ENCODE data around the gene LAMC2.
"Not testable (repeated sequence)": the region's sequence is repeated elsewhere in the genome, so short reads cannot be mapped to it uniquely, and the experiment has no call there.

LAMC2 gene

DNA sequence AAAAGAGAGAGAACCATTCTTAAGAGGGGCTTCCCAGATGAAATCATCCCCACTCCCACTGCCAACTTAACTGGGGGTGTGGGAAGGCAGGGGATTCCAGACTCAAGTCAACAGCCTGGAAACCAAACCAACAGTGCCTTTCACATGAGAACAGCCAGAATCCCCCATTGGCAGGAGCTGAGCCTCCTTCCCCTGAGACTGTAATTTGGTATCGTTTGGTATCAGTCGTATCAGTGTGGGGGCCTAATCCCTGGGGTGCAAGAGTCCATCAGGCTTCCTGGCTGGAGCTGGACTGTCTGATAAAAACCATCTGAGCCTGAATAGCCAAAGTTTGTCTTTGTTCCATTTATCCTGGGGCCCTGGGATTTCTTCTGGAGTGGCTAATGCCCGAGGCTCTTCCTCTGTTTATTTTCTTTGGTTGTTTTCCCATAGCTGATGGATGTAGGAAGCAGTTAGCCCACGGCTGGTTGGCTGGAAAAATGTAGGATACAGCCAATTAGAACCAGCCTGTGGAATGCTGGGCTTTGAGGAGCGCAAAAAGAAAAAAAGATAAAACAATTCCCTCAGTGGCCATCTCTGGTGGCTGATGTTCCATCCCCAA, 84.6 kb downstream of the LAMC2 start:
- DNase-seq, result no peak

DNA sequence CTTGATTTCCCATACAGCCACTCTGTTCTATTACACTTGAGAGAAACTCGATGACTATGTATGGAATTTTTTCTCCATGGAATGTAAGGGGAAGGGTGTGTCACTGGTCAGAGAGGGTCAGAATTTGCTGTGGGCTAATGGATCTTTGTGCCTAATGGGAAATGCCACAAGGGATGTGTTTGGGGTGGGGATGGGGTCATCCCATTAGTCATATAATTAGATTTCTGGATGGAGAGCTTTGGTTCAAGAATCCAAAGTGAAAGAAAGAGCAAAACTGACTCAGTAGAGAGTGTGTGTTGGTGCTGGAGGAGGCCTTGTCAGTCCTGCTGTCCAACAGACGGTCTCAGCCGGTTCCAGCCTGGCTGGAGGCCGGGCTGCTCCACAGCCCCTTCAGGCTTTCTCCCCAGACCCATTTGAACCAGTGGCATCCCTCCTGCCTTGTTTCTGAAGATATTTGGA, 86.4 kb downstream of the LAMC2 start:
- DNase-seq, result no peak

DNA sequence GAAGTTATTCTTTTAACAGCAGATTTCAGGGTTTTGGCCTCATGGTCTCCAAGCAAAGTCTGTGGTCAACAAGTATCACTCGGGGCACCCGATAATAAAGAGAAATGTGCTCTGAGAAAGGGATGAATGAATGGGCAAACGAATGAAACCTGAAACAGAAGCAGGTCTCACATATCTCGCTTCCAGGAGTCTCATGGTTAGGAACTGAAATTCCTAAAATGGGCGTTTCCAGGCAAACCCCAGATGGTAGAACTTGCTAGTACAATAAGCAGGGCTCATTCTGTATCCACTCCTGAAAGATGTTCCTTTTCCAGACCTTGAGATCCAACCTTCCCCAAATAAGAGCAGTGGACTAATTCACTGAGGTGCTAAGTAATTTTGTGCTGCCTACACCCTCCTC, 87.2 kb downstream of the LAMC2 start:
- no peak for DNase-seq

DNA sequence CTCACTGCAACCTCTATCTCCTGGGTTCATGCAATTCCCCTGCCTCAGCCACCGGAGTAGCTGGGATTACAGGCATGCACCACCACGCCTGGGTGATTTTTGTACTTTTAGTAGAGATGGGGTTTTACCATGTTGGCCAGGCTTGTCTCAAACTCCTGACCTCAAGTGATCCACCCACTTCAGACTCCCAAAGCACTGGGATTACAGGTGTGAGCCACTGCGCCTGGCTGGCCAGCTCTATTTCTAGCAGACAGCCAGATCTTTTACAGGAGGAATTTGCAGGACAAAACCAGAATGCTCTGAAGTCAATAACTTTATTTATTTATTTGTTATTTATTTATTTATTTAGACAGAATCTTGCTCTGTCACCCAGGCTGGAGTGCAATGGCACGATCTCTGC, 87.9 kb downstream of the LAMC2 start:
- not testable (repeated sequence) for DNase-seq

DNA sequence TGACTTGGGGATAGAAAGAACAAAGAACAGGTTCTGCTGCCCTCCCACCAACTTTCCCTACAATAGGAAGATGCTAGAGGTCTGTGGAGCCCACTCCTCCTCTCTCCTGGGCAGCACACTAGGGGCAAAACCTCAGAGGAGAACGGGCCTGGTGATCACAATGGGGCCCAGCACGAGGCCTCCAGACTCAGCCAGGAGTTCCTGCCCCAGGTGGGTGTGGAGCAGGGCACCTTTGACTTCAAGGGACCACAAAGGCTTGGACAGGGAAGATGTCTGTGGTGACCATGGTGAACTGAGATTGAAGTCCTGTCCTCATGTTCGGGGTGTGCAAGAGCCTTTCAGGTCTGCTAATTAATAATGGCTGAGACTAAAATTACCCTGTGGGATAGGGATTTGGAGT, 88.8 kb downstream of the LAMC2 start:
- DNase-seq, result no peak

DNA sequence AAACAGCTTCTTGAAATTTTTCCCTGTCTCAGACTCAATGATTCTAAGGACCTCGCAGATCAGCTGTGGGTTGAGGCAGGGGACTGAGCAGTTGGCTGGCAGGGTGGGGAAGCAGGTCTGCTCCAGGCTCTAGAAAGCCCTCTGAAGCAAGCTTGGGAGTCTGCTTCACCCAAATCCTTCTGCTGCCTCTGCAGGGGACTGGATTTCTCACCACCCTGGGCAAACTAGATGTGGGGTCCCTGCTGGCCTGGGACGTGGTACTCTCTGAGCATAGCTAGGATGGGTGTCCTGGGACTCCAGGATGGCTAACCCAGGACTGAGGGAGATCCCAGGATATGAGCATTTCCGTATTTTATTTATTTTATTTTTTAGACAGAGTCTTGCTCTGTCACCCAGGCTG, 89.3 kb downstream of the LAMC2 start:
- no peak for DNase-seq

DNA sequence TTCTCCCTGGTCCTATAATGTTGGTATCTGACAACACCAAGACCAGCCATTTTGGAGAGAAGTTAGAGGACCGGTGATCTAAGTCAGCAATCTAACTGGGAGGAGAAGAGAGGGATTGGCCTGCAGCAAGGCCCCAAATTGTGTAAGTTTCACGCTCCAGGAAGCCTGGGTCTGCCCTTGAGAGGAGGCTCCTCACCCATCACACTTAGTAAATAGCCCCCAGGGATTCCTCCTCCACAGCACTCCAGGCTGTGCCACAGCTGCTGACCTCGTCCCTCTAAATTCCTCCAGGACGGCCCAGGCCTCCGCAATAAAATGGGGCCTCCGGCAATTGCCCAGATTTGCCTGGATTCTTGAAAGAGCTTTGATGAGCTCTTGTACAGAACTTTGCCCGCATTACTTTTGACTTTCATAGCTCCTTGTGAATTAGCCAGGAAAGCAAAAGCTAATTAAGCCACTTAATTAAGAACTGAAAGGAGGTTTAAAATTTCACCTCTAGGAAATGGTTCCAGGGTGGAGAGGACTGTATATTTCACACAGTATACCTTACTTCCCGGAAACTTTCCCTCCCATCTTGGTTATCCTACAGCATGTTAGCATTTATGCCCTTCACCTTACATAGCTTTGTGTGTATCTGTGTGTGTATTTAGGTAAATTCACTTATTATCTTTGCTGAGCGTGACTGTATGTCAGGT, 90.5 kb downstream of the LAMC2 start:
- no peak for DNase-seq

DNA sequence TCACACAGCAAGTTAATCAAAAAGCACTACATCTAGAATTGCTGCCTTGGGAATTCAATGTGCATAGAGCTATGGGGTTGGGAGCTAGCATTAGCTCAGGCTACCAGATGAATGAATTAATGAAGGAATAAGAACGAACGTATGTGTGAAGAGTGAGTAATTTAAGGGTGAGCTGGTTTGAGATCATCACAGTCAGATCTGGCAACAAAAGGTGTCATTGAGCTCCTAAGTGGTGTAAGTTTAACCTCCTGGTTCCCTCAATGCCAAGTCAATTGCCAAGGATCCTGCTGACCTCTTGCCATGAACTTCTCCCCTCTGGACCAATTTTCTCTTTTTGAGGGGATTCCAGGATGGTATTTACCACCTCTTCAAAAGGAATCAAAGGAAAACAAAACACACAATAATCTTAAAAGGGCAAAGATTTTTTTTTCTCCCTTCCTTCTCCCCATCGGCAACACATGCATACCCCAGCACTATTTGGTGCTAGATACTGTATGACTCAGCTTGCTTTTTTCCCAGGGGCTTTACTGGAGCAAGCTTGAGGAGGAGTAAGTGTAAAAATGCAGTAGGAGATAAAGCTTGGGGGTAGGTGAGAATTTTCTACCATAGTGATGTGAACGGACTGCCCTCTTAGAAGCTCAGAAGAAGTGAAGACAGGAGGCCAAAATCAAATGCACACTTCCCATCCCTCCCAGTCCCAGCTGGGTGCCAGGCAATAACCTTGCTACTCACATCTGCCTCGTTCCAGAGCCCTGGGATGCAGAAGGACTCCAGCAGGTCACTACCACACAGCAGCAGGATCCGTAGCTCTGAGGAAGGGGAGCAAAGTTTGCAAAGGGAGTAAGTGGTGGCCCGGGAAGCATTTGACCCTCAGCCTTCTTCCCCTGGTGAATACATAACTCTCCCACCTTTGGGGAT, 92.0 kb downstream of the LAMC2 start:
- DNase-seq, result no peak

DNA sequence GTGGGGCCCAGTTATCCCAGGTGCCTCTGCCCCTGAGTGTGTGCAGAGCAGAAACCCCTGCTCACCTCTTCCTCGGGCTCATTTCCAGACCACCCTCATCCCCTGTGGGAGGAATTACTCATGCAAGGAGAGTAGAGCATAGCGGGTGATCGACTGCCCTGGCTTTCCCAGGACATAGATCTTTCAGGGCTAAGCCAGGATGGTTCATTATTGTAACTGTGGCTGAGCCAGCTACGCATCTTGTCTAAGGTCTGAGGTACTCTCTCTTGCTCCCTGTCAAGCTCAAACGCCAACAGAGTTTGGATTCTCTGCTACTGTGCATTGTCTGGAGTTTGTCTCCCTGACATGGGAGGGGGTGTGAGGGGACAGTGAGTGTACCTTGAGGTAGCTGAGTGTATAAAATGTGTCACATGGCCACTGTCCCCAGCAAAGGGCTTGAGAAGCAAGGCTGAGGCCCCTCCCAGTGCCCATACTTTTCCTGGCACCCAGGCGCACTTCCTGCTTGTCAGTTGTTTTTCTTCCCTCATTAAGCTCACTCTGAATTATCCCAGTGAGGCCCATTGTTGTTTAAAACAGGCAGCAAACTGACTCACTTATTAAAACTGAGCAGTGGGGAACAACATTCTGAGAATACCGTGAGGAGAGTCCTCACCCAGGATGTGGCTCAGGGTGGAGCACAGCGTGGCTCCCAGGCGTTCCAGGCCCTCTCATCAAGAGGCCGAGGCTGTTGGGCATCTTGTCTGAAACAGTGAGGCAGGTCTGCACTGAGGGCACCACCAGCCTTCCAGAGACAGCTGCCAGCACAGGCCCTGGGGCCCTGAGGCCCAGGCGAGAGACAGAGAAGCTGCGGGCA, 92.9 kb downstream of the LAMC2 start:
- no peak for DNase-seq

DNA sequence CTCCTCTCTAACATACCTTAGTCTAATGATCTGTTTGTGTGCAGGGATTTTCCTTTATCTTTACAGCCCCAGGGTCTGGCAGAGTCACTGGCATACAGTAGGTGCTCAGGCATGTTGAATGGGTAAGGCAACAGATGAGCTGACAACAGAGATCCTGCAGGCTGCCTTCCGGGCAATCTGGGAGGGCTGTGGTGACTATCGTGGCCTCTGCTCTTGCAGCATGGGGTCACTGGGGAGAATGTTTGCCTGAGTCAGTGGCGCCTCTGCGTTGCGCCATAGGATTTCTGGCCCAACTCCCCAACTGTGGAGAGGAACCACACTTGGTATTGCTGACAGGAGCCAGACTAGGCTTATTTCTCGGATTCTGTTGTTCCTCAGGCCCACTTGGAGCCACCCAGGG, 93.8 kb downstream of the LAMC2 start:
- DNase-seq, result no peak

DNA sequence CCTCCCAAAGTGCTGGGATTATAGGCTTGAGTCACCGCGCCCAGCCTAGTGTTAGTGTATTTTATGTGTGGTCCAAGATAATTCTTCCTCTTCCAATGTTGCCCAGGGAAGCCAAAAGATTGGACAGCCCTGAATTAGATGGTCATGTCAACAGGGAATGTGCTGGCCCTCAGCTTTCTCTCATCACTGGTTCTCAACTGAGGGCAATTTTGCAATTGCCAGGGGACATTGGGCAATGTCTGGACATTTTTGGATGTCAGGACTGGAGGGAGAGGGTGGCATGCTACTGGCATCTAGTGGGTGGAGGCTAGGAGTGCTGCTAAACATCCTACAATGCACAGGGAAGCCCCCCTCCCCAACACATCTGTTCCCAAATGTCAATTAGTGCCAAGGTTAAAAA, 95.0 kb downstream of the LAMC2 start:
- DNase-seq, result no peak

DNA sequence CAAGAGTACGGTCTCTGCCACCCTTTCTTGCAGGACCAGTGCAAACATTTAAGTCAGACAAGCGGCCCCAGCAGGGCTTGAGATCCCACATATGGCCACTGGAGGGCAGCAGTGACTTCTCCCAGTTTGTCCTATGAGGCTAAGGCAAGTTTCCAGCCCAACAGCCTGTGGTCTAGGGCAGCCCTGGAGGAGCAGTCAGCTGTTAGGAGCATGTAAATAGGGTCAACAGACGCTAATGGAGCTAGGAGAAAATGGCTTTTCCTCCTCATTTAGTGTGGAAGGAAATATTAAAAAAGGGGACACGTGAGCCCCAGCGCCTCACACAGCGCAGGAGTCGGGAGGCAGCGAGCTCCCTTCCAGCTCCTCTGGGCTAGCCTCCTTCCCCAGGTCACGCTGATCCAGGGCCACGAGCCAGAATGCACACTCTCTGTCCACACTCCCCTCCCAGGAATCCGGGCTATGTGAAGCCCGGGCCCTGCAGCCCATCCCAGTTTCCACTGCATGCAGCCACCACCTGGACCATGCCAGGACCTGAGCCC, 95.6 kb downstream of the LAMC2 start:
- peak; percentile 76 for DNase-seq

DNA sequence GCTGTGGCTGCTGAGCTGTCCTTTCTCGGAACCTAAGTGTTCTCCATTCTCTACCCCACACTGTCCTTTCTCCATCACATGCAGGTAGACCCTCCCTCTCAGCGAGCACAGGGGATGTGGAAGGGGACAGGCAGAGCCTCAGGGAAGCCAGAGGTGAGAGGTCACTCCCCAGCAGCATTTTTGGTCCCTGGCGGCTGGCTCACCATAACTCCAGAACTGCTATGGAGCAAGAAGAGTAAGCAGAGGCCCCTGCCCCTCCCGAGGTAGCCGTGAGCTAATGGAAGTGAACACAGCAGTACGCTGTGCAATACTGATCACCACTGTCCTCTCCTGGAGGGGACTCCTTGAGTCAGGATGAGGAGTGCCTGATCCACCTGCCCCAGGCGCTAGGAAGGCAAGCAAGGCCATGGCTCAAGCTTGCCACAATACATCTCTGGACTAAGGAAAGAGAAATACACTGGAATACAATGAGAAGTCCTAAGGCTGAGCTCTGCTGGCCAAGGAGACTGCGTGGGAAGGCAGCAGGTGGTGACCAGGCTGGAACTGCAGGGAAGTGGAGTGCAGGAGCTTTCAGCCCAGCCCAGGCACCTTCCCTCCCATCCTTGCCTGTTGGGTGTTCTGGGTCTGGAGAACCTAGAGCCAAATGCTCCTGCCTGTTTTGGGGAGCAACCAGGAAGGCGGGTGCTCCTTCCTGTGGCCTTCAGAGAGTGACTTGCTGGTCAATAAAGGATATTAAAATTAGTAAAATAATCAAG, 96.2 kb downstream of the LAMC2 start:
- no peak for DNase-seq

DNA sequence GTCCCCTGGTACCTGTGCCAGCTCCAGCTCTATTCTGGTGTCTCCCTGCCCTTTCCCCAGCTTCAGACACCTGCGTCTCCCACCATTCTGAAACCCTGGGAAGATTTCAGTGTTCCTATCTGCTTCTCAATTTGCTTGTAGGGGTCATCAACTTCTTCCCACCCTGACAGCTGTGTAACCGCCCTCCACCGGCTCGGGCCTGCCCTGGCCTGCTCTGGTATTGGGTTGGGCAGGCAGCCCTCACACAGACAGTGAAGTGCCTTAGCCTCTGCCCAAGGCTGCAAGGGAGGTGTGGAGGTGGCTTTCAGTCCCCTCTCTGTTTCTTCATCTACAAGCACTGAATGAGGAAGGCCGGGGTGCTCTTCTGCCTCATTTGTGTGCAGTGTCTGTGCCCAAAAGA, 97.2 kb downstream of the LAMC2 start:
- no peak for DNase-seq

DNA sequence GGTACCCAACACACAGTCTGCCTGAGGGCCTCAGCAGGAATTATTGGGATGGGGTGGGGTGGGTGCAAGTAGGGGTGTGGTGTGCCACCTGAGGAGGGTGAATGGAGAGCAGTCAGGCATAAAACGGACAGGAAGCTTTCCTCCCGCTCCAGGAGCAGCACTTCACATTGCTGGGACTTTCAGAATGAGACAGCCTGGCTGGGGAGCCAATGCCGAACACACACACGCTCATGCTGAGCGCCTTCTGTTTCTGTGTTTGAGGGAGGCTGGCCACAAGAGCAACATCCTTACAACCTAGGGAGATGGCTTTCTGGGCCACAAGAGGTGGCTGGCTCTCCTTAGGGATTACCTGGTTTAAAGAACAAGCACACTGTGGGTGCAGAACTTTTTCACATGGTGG, 98.0 kb downstream of the LAMC2 start:
- DNase-seq, result no peak

DNA sequence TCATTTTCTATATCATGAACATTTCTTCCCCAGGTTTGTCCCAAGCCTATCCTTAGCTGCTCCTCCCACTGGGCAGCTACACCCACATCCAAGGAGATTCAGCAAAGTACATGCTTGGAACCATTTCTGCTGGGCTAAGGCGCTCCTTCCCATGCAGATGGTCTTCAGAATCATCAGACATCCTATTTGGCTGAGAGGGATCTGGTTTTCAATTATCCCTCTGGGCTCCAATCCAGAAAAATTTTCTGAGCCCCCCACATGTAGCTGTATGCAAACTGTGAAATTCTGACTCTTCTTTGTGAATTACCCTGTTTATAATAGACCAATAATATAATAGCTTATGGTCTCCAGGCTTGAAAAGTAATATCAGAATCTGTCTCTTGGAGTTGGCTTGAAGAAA, 99.2 kb downstream of the LAMC2 start:
- no peak for DNase-seq

DNA sequence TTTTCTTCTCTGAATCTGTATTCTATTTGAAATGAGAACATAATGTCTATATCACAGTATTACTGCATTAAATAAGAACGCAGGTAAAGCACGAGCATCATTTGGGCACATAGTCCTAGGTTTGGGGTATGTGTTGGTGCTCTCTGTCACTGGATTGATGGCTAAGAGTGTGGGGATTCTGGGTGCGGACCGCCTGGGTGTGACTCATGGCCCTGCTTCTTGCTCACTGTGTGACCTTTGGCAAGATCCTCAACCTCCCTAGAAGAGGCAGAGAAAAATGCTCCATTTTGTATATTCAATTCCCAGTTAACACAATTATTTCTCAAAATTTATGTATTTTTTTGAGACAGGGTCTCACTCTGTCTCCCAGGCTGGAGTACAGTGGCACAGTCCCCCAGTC, 99.7 kb downstream of the LAMC2 start:
- DNase-seq, result no peak

DNA sequence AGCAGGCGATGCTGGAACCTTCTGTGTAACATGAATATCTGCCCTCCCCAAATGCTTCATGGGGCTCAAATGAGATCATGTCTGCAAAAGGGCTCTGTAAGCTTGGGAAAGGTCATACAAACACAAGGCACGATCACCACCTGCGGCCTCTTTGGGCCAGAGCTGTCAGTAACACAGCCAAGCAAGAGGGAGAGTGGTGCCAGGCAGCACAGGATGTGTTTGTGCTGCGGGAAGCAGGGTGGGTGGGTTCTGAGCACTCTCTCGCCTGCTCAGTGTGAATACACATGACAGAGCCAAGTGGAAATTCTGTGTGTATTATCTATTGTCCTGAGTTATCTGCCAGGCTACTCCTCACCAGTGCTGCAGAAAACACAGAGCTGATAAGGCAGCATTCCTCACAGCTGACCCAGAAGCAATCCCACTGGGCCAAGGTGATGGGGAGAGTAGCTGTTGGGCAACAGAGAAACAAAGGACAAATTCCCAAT, 101.2 kb downstream of the LAMC2 start:
- DNase-seq, result no peak

DNA sequence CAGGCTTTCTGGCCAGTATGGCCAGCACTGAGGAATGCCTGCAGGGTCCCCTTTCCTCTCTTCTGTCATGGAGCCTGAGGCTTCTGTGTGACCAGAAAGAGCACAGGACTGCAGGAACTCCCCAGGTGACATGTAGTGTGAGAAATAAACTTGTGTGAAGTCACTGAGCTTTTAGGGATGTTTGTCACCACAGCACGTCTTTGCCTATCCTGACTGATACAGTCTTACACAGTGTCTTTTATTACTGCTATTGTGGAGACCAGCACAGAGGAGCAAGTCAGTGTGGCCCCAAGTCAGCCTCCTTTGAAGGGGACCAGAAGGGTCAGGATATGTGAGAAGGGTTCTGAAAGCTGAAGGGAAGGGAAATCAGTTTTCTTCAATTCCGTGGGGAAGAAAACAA, 102.5 kb downstream of the LAMC2 start:
- no peak for DNase-seq

DNA sequence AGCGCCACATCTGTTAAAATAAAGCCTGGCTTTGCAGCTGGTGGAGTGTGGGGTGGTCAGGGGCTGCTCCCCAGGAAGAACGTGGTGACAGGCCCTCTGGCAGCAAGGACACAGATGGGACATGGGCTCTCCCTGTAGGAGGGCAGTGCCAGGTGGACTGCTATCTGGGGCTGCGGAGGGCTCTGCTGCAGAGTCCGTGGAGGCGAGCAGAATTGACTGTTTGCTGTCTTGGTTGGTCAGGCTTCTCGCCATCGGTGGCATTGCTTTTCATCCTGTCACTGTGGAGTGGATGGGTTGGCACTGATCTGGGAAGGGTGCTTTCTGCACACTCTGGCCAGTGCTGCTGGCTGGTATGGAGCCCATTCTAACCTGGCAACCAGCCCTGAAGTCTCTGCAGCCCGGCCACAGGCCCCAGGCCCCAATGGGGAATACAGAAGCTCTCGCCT, 103.0 kb downstream of the LAMC2 start:
- no peak for DNase-seq

DNA sequence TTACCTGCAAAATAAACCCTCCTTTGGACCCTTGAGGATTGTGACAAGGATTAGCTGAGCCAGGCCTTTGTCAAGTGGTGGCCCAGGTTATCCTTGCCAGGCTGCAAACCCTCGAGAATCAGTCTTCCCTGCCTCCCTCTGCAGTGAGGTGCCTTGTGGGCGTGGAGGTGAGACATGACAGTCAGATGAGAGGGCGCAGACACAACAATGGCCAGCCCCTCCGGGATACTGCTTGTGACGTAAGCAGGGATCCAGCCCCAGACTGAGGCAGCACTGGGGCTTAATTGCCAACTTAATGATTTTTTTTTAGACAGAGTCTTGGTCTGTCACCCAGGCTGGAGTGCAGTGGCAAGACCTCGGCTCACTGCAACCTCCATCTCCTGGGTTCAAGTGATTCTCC, 104.6 kb downstream of the LAMC2 start:
- DNase-seq, result no peak
